ENCODE results near the gene PI4K2A.

- no peak for TF ChIP-seq EZH2 (IDR thresholded peaks at IDR 0.05; ENCODE audit: insufficient read depth, poor library complexity, severe bottlenecking)
- no peak for TF ChIP-seq EZH2phosphoT487 (IDR thresholded peaks at IDR 0.05; ENCODE audit: insufficient read depth, low read depth)
These were observed 44.1 kb upstream of the PI4K2A start for GRCh38 chr10:97596101-97597082.
